NCI-H1930 (cell line): ENCODE results near the gene C14orf180.

Source experiments
- DNase-seq, 2 experiments: peaks; one replicate each; lab custom pipeline; 2025; lab: John Stamatoyannopoulos, UW

C14orf180 gene

DNA sequence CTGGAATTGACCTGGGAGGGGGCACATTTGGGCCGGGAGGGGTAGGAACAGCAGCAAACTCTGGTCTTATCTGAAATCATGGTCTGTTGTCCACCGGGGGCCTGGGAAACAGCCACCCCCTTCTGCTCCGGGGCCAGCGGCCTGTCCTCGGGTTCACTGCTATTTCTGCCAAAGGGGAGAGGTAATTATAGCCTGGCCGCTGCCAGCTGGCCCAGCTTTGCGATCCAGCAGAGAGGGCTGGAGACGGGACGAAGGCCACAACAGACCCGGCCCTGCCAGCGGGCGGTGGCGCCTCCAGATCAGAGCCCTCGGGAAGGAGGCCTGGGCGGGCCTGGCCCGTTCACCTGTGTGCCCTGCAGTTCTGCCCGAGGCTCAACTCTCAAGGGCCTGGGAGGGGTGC is at the start of gene C14orf180:
Gene C14orf180 (plus strand): TSS at position 258 of the 400 bp plus-strand sequence. CDS start 6,667 bp downstream, outside the sequence.
- DNase-seq = no peak

DNA sequence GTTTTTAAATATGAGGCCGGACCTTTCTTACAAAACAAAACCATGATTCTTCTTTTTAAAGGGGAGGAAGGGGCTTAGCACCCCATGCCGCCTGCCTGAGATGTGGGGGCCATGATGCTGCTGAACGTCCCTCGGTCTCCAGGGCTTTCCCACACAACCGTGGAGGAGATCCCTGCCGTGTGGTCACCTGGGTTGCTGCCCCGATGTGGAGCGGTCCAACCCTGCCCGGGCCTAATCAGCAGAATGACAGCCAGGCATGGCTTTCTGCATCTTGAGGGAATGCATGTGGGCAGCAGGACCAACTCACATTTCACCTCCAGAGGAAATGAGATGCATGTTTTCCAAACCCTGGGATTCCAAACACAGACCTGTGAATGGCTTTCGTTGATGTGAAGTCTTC is 48.9 kb upstream of the C14orf180 start:
- no peak for DNase-seq

DNA sequence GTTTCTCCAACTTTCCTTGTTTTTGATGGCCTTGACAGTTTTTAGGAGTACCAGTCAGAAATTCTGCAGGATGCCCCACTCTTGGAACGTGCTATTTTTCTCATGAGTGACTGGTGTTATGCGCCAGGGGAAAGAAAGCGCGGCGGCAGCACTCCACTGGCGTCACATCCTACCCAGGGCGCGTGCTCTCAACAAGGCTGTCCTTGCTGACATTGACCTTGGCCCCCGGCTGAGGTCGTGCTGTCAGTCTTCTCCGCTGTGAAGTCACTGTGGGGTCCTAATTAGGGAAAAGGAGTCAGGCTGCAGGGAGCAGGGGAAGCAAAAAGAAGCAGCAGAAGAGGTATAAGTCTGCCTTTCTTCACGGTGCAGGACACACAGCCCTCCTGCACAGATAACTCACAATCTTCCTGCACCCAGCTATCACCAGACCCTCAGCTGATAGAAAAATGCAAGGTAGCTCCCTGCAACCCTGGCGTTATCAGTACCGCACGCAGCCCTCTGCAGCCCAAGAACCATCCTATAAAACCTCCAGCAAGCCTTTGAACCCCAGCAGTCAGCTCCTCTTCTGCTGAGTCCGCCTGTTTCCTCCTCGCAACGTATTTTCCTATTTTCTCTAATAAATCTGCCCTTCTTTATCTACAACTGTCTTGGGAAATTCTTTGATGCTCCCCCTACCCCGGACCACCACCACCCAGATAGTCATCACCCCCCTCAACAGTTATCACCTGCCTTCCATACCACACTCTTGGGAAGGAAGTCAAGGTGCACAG is 48.0 kb upstream of the C14orf180 start:
- DNase-seq = no peak

DNA sequence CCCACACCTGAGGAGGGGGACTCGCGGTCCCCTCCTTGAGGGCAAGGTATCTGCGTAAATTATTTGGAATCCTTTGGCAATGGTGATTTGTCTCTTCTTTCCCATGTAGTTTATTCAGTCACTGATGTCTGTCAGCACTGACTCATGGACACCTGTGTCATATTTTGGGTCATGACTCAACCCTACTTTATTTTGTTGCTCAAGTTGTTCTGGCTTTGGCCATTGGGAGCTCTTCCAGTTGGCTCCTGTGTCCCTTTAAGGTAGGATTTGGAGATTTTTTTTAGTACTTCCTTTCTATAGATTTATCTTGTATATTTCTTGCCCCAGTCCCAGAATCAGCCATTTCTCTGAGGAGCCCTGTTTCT is 47.4 kb upstream of the C14orf180 start:
- no peak for DNase-seq

DNA sequence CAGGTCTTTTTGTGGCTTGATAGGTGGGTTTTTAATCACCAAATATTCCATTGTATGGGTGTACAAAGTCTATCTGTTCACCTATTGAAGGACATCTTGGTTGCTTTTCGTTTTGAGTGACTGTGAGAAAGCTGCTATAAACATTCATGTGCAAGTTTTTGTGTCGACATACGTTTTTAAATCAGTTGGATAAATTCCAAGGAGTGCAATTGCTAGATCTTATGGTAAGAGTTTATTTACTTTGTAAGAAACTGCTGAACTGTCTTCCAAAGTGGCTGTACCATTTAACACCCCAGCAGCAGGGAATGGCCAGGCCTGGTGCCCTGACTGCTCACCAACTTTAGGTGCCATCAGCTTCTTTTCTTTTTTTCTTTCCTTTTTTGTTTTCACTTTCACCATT is 45.5 kb upstream of the C14orf180 start:
- DNase-seq = no peak

DNA sequence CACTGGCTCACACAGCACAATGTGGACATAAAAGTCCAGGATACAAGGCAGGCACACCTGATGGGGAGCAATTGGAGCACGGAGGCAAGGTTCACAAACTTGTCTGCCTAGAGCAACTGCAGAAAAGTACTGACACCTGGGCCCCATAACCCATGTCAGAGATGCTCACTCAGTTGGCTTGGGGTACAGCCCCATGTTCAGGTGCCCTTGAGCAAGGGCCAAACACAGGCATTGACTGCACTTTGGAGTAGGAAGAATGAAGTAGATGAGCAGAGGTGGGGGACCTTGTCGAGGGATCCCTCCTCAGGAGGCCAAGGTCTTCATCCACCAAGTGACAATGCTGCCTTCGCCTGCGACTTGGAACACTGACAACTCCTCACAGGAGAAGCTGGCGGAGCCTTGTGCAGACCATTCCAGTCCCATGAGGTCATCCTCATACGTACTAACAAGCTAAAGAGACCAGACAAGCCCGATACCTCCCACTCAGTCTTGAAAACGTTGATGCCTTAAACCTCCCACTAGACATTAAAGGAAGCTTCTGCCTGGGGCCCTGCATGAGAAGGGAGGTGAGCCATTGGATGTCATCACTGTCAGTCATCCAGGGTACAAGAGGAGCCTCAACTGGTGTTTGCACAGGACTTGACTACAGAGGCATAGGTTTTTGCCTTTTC is 42.5 kb upstream of the C14orf180 start:
- no peak for DNase-seq

DNA sequence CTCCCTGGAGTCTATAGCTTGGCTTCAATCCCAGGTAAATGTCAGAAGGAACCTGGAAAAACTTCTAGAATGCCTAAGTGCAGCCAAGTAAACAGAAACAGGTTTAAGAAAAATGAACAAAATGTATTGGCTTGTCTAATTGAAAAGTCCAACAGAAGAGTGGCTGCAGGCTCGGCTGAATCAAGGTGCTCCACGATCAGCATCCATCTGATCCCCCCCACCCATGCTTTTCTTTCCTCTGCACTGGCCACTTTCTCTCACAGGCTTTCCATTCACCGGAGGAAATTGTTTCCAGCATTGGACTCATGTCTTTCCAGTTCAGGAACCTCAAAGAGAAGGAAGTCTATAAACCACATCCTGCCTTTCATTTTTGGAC is 42.0 kb upstream of the C14orf180 start:
- no peak for DNase-seq

DNA sequence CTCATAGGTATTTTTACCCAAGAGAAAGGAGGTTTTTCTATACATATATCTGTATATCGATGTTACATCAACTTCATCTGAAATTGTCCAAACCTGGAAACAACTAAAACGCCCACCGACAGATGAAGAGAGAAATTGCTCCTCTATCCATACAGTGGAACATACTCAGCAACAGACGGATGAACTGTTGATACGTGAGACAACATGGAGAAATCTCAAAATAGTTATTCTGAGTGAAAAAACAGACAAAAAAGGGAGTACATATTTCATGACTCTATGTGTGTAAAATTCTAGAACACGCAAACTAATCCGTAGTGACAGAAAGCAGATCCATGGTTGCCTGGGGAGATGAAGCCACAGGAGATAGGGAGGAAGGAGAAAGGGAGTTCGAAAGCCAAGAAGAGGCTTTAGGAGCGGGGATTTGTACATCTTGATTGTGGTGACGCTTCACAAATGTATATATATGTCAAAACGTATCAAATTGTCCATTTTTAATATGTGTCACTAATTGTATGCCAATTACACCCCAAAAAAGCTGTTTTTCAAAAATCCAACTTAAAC is 37.6 kb upstream of the C14orf180 start:
- no peak for DNase-seq

DNA sequence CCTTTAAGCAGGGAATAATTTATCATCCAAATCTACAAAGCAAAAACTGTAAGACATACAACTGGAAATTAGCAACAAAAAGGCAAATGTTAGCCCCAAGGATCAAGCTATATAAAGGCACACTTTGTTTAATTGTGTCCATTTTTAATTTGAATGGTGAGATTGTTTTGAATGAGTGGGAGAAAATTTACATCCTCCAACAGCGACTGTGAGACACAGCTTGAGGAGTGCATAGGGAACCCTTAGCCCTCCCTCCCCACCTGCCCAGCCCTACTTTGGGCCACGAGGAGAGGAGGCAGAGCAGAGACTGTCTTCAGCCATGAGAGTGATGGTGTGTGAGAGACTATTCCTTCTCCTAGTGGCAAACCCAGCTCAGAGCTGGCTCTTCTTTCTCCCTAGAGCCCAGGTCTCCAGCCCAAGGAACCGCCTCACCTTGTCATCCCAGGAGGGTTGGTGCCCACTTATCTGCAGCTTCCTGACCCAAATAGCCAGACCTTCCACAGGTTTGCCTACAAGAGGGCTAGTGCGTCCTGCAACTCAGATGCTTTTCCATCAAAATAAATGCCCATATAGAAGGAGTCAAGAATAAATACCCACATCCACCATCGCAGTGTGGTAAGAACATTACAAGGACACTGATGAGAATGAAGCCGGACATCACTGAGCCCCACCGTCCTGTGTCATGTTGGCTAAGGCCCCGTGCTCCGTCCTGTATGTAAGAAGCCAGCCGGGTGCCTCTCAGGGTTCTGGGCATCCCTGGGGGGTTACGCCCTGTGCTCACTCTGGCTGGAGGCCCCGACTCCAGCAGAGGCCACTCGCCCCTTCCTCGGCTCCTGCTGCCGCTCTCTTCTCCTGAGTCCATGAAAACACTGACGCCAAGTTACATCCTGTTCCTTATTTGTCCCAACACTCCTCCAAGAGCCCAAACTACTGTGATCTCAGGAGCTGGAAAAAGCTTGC is 36.4 kb upstream of the C14orf180 start:
- DNase-seq = no peak

DNA sequence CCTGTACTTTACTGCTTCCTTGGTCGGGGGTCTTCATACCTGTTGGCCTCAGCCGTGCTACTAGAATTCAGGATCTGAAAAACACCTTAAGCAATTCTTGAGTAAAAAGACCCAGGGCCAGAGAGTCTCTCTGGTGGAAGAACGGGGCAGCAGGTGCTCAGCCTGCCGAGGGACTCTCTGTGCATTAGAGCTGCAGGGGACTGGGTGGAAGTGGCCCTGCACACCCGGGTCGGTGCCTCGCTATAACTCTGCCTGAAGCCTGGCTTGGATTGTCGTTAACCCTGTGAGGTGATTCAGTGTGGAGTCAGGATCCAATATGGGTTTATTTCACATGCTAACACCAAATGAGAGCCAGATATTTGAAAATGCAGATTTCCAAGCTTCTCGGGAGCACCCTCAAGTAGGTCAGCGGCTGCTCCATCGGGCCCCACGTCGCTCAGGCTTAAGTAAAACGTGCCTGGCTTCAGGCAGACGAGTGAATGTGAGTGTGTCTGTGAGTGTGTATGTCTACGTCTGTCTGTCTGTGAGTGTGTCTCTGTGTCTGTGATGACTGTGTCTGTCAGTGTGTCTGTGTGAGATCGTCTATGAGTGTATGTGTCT is 35.1 kb upstream of the C14orf180 start:
- no peak for DNase-seq

DNA sequence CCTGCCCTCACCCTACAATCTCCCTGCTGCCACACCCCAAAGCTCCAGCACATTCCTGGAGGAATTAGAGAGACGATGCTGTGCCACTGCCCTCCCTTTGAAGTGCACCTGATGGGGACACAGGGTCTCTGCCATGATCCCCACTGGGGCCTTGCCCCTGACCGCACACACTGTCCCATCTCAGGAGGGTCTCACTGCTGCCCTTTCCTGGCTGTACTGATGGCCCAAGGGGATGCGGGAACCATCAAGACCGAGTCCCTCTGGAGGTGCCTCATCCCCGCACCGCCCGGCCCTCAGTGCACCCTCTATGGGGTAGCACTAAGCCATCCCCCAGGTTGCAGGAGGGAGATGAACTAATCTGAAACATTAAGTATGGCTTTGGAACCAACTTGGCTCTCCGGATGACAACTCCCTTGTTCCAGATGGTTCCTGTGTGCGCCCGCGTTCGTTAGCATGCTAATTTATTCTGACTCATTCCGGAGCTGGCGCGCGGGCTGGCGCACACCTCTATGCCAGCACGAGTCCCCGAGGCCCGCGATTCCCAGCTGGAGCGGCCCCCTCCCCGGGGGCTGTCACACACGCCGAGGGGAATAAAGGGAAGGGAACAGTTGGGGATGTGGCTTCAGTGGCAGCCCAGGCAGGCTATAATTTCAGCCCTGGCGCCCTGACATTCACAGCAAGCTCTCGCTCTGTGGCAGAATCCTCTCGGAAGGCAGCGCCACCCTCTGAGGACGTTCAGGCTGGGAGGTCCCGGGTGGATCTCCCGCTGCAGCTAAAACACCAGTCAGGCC is 34.2 kb upstream of the C14orf180 start:
- DNase-seq = no peak

DNA sequence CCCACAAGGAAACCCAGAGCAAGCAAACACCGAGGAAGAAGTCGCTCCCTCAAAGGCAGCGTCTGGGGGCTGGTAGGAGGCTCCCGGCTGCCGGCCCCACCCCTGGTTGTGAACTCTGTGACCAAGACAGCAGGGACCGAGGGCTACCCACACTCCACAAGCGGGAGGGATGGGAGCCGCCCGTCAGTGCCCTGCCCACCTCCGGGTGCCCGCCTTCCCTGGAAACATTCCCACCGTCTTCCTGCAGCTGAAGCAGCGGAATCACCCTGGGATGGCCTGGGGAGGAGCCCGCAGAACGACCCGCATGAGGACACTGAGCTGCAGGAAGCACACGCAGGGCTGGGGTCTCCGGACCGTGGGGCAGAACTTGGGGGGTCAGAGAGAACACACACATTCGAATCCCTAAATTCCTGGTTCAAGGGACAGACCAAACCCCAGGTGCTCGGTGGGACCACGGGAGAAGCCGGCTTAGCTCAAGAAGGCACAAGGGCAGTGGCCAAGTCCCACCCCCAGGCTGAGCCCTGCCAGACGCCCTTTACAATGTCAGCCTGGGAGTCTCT is 33.5 kb upstream of the C14orf180 start:
- no peak for DNase-seq

DNA sequence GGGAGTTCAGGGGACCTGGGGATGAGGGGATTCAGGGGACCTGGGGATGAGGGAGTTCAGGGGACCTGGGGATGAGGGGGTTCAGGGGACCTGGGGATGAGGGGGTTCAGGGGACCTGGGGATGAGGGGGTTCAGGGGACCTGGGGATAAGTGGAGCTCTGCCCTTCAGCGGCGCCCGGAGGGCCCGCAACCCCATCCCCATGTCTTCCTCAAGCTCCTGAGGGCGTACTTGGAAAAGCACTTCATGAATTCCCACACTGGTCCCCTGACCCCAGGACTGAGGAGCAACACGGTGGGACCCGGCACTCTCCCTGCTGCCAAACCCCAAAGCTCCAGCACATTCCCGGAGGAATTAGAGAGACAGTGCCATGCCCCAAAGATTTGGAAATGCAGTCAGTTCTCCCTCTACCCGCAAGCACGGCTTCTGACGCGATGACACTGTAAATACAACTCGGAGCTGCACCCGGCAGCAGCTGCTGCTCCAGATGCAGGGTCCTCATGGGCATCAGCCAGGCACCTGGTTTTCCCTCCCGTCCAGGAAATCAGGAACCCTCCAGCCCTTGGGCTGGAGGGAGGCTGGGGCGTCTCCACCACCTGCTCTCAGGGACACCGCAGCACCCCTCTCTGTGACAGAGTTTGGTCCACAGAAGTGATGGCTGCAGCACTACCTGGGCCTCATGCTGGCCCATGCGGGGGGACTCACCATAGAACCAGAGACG is 32.8 kb upstream of the C14orf180 start:
- DNase-seq = no peak

DNA sequence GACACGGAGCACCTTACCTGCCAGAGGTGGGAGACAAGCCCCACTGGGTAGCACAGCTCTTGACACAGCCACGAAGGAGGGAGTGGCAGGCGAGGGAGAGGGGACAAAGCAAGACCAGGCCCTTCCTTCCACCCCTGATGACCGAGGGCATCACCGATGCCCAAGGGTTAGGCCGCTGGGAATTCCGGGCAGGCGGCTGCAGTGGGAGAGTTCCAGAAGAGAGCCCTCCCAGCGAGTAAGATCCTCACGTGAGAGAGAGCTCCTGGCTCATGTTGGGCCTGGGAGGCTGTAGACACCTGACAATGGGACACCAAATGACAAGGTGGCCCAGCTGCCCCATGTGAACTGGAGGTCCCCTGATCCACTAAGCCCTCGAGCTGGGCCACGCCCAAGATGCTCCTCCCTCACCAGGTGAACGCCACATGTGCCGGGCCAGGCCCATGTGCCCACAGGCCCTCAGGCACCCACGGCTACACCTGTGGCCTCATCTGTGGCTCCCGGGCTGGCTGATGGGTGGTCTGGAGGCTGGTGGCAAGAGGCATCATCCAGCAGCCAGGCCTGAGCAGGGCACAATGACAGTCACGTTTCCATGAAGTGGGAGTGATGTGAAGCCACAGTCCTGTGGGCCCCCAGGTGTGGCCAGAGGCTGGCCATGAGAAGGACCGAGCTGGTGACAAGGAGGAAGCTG is 32.1 kb upstream of the C14orf180 start:
- no peak for DNase-seq

DNA sequence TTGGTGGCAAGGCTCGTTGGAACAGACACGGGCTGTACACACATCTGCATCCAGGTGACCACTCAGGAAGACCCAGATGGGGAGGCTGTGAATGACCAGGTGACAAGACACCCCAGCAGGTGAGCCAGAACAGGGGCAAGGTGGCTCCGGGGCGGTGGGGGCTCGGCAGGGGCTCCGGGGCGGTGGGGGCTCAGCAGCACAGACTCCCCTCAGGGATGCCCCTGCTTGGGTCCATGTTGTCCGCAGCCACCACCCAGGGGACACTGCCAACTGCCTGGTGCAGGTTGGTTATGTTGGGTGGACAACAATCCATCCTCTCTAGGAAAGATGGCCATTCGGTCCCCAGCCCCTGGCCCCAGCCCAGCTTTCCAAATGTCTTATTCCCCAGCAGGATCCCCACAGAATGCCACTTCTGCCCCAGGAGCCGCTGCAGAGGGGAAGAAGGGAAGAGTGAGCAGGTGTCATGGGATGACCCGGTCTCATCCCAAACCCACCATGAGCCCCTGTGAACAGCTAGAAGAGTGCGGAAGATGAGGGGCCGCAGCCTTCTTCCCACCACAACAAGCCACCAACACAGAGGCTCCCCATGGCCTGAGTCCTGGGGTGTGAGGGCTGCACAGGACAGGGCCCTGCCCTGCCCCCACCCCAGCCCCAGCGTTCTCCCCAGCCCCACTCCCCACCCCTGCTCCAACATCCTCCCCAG is 31.4 kb upstream of the C14orf180 start:
- DNase-seq = no peak

DNA sequence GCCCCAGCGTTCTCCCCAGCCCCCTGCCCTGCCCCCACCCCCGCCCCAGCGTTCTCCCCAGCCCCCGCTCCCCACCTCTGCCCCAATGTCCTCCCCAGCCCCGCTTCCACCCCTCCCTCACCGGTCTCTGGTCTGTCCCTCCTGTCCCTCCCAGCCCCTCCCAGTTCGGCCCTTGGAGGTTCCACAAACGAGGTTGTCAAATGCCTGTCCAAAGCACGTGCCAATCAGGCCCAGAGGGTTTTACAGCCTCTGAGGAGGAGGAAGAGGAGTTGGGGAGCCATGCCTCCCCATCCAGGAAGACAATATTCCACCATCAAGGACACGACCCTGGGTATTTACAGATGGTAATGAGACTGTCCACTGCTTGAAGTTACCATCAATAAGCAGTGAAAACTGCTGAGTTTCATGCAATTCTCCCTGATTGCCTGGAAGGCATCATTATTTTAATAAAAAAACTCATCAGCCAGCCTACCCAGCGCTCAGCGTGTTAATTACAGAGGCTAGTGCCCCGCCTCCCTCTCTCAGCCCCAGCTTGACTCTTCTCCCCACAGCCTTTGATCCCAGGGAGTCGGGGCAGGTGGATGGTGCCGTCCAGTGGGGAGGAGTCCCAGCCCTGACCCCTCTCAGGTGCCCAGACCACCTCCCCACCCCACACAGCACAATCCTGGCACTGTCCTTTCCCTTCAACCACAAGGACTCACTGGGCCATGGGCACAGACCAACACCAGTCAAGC is 30.6 kb upstream of the C14orf180 start:
- no peak for DNase-seq

DNA sequence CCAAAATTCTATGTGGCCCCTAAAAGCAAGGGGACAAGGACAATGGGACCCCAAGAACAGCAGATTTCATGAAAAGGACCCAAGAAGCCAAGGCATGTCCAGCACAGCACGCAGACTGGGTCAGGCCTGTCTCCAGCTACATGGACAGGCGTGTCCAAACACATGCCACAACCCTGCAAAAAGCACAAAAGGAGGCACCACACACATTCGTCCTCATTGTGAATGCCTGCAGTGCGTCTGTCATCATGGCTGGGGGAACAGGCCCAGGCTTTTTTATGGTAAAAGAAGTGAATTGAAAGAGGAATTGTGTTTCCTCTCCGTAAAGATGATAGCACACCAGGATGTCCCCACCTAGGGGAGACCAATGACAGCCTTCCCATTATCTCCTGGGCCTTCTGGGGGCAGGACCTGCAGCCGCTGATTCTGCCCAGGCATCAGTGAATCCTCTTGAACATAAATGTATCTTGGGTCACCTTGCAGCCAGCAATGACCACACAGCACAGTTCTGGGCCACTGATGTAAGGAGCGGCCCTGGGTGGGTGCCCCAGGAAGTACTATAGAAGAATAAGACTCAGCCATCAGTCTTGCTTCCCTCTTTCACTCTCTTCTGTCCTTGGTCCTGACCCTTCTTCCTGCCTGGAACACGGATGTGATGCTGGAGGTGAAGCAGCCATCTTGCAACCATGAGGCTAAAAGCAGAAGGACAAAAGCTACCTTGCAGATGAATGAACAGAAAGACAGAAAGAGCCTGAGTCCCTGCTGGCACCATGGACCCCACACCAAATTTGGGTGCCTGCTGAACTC is 29.8 kb upstream of the C14orf180 start:
- no peak for DNase-seq
